Thyroid gland (tissue), 4 donors: ENCODE results near the gene BAZ2A.

Source experiments
- CTCF ChIP-seq, 6 experiments: fragments of 200-600 bp in 3 of 6; fragments of 450-650 bp in 3 of 6; sonication (generic) in 3 of 6; IDR thresholded peaks; one replicate each; pipeline ENCODE4 v1.5.1; 2016 to 2019; ENCODE audit warnings: antibody characterized with exemption in 6 of 6, mild to moderate bottlenecking in 2 of 6, inconsistent platforms in 1 of 6, moderate library complexity in 1 of 6
- POLR2A ChIP-seq, 2 donors: fragments of 450-650 bp; IDR thresholded peaks; one replicate each; pipeline ENCODE4 v1.6.1; 2017; ENCODE audit warnings: antibody characterized with exemption in 2 of 2, mild to moderate bottlenecking in 2 of 2, moderate library complexity in 1 of 2

GRCh38 chr12:56604355-56604754 is 25.8 kb downstream of the BAZ2A start:
- no peak for TF ChIP-seq CTCF (IDR thresholded peaks at IDR 0.05)
- no peak for TF ChIP-seq POLR2A (IDR thresholded peaks at IDR 0.05)
